Stomach (tissue), 9 donors: Measurements from ENCODE around the gene COL1A1. TPM values are rescaled to one million over a fixed set of nuclear protein-coding genes. Genes with fewer than 3 reads are reported as not detected.

Source experiments
- DNase-seq, 2 donors: peaks; one replicate each; pipeline versions ENCODE4 v3.0.0 to v3.0.0-alpha.2; 2013 to 2019
- H3K27ac ChIP-seq, 5 donors: fragments of 200-600 bp in 4 of 5; sonication (generic) in 4 of 5; one replicate each; pipeline ENCODE4 v1.5.1; 2013 to 2019; ENCODE audit warnings: mild to moderate bottlenecking in 1 of 5, moderate library complexity in 1 of 5
- H3K27me3 ChIP-seq, 3 donors: fragments of 200-600 bp; sonication (generic); one replicate each; pipeline ENCODE4 v1.5.1; 2017 to 2019; ENCODE audit warnings: mixed run types in 1 of 3
- H3K36me3 ChIP-seq, 4 donors: fragments of 200-600 bp; sonication (generic); 1 replicate in 3 of 4; 2 replicates in 1 of 4; pipeline ENCODE4 v1.5.1; 2016 to 2019
- H3K4me1 ChIP-seq, 4 donors: fragments of 200-600 bp; sonication (generic); one replicate each; pipeline ENCODE4 v1.5.1; 2016 to 2019
- H3K4me3 ChIP-seq, 4 donors: fragments of 200-600 bp; sonication (generic) in 3 of 4; one replicate each; pipeline ENCODE4 v1.5.1; 2016 to 2019; ENCODE audit warnings: mild to moderate bottlenecking in 1 of 4
- H3K9me3 ChIP-seq, 4 donors: fragments of 200-600 bp; sonication (generic); one replicate each; pipeline ENCODE4 v1.5.1; 2016 to 2019
- EP300 ChIP-seq: sonication (generic); formaldehyde crosslinking; IDR thresholded peaks from one replicate; pipeline ENCODE4 v1.6.1; 2017; ENCODE audit warnings: antibody characterized with exemption
- POLR2A ChIP-seq, 4 donors: fragments of 450-650 bp; IDR thresholded peaks; one replicate each; pipeline ENCODE4 v1.6.1; 2016; ENCODE audit warnings: antibody characterized with exemption in 4 of 4, control low read depth in 2 of 4, mild to moderate bottlenecking in 1 of 4, moderate library complexity in 1 of 4
- POLR2AphosphoS5 ChIP-seq, 3 donors: sonication (generic); formaldehyde crosslinking; IDR thresholded peaks; one replicate each; pipeline ENCODE4 v1.6.1; 2016; ENCODE audit warnings: antibody characterized with exemption in 3 of 3
- WGBS, 5 donors: extraction: QIAGEN DNeasy Blood & Tissue Kit in 3 of 5; methylation state at CpG; one replicate each; pipeline versions ENCODE4 v1.1.5 to v1.1.7; 2013 to 2018; 5-methylcytosine and 5-hydroxymethylcytosine counted together
- intact Hi-C: fragments of 100-400 bp; cut with DNase I; formaldehyde crosslinking; loops from one replicate; pipeline ENCODE4 v1.15.1; 2023; ENCODE audit warnings: low total_unique reads
- polyA plus RNA-seq, 3 donors: library from polyadenylated mRNA; stranded (reverse); fragments of 200-250 nt; gene quantifications; one replicate each; pipeline ENCODE4 v1.2.3, GENCODE V29; 2013
- total RNA-seq, 5 donors: library from RNA; depleted of rRNA; stranded (reverse); fragments of >200 nt; gene quantifications; one replicate each; pipeline versions ENCODE4 v1.1.0 to v1.2.3, GENCODE V29; 2014 to 2016
- TF ChIP-seq, protein P1 (sequence below), 7 experiments: fragments of 450-650 bp in 4 of 7; fragments of 200-600 bp in 3 of 7; sonication (generic) in 3 of 7; IDR thresholded peaks; one replicate each; pipeline ENCODE4 v1.5.1; 2016 to 2019; ENCODE audit warnings: antibody characterized with exemption in 7 of 7, control low read depth in 2 of 7, mild to moderate bottlenecking in 1 of 7
- donor health status: healthy with polysubstance abuse.
- donor health status: Bipolar disorder and iron deficiency.
- donor health status: healthy.

COL1A1 gene
- total and polyA plus RNA-seq, 8 donors: 17.9 to 1,931 (median 142) TPM

DNA sequence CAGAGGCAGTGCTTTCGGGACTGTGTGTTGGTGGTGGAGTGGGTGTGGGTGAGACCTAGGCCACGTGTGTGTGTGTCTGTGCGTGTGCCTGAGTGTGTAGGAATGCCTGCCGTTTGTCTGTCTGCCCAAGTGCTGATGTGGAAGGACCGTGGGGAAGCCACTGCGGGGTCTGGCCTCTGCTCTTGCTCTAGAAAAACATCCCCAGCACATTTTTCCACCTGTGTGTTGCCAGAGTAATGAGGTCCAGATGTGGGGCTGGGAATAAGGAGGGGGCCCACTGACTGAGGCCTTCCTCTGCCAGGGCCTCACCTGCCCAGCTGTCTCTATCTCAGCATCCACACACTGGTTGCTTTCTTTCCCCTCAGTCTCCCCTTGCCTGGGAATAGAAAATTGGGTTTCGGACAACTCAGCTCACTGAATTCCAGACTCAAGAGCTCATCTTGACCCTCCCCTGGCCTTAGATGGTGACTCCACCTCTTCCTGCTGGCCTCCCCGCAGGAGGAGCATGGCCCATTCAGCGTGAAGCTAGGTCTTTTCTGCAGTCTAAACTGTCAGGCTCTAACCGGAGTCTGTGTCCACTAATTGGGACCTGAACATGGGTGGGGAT is 28.0 kb downstream of the COL1A1 start:
- WGBS, 5 donors: 56 to 75% (median 70%) methylated on average over 5 to 10 of the region's 10 CpGs
- DNase-seq: peak in 1 of 2 donors; percentile 87
- no peaks in the 10 kb centered on the region for H3K9me3 ChIP-seq
- H3K27ac ChIP-seq: peak overlapping the region in 4 of 5 donors; percentile 68 to 82 (median 80)
- H3K4me3 ChIP-seq: no peak overlapping the region
- H3K4me1 ChIP-seq: peaks cover 32 to 68% (median 39%) of the 10 kb centered on the region in 4 donors
- TF ChIP-seq EP300 (no peak), POLR2AphosphoS5 (IDR thresholded peaks at IDR 0.05) (no peak), POLR2A (IDR thresholded peaks at IDR 0.05) (no peak)
- TF ChIP-seq, protein P1, sequence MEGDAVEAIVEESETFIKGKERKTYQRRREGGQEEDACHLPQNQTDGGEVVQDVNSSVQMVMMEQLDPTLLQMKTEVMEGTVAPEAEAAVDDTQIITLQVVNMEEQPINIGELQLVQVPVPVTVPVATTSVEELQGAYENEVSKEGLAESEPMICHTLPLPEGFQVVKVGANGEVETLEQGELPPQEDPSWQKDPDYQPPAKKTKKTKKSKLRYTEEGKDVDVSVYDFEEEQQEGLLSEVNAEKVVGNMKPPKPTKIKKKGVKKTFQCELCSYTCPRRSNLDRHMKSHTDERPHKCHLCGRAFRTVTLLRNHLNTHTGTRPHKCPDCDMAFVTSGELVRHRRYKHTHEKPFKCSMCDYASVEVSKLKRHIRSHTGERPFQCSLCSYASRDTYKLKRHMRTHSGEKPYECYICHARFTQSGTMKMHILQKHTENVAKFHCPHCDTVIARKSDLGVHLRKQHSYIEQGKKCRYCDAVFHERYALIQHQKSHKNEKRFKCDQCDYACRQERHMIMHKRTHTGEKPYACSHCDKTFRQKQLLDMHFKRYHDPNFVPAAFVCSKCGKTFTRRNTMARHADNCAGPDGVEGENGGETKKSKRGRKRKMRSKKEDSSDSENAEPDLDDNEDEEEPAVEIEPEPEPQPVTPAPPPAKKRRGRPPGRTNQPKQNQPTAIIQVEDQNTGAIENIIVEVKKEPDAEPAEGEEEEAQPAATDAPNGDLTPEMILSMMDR (IDR thresholded peaks at IDR 0.05): no peak
- intact Hi-C loops: no loop called here
- no peaks in the 10 kb centered on the region for H3K36me3 ChIP-seq
- no peaks in the 10 kb centered on the region for H3K27me3 ChIP-seq

DNA sequence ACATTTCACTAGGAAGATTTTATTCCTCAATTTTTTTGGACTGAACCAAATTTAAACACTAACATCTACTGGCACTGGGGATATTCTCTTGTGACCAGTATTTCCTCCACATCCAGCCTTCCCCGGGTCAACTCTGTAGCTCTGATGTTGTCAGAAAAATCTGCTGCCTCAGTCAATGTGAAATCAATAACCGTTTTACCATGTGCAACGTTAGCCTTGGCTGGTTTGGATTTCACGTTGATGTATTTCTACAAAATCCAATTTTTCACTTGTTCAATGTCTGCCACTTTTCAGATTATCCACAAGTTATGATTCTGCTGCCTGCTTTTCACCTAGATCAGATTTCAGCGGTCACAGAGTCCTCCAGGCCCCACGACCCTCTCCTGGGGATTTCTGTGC is 28.5 kb downstream of the COL1A1 start:
- H3K4me1 ChIP-seq: peaks cover 27 to 68% (median 36%) of the 10 kb centered on the region in 4 donors
- DNase-seq: no peak
- H3K27ac ChIP-seq: peak overlapping the region in 4 of 5 donors; percentile 68 to 82 (median 80)
- H3K9me3 ChIP-seq: no peaks in the 10 kb centered on the region
- TF ChIP-seq POLR2AphosphoS5 (IDR thresholded peaks at IDR 0.05) (no peak), POLR2A (IDR thresholded peaks at IDR 0.05) (no peak), EP300 (no peak)
- TF ChIP-seq, protein P1 (IDR thresholded peaks at IDR 0.05): no peak
- H3K4me3 ChIP-seq: no peak overlapping the region
- intact Hi-C loops: no loop called here
- 68 to 80% (median 74%) methylated on average over 6 of the region's 6 CpGs for WGBS, 5 donors
- H3K27me3 ChIP-seq: no peaks in the 10 kb centered on the region
- H3K36me3 ChIP-seq: no peaks in the 10 kb centered on the region

DNA sequence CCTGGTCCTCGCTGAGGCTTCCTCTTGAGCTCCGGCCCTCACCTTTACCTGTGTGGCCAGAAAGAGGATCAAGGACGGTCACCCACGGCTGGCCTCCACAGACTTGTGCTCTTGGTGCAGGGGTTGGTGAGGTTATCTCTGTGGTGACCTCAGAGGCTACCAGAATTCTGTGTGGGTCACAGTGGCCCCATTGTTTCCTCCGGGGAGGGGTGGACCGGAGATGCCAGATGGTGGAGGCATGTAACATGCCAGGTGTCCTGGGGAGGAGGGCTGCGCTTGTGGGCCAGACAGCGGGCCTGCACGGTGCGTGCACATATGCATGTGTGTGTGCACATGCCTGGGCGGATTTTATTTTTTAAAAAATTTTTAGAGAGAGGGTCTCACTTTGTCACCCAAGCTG is 29.3 kb downstream of the COL1A1 start:
- intact Hi-C loops: no loop called here
- peaks cover 19 to 68% (median 31%) of the 10 kb centered on the region in 4 donors for H3K4me1 ChIP-seq
- no peaks in the 10 kb centered on the region for H3K36me3 ChIP-seq
- no peaks in the 10 kb centered on the region for H3K27me3 ChIP-seq
- H3K27ac ChIP-seq: peak overlapping the region in 1 of 5 donors; percentile 15
- no peak for DNase-seq
- no peaks in the 10 kb centered on the region for H3K9me3 ChIP-seq
- H3K4me3 ChIP-seq: no peak overlapping the region
- TF ChIP-seq, protein P1 (IDR thresholded peaks at IDR 0.05): no peak
- TF ChIP-seq POLR2A (IDR thresholded peaks at IDR 0.05) (no peak), EP300 (no peak), POLR2AphosphoS5 (IDR thresholded peaks at IDR 0.05) (no peak)
- 79 to 91% (median 84%) methylated on average over 8 to 11 of the region's 11 CpGs for WGBS, 5 donors

DNA sequence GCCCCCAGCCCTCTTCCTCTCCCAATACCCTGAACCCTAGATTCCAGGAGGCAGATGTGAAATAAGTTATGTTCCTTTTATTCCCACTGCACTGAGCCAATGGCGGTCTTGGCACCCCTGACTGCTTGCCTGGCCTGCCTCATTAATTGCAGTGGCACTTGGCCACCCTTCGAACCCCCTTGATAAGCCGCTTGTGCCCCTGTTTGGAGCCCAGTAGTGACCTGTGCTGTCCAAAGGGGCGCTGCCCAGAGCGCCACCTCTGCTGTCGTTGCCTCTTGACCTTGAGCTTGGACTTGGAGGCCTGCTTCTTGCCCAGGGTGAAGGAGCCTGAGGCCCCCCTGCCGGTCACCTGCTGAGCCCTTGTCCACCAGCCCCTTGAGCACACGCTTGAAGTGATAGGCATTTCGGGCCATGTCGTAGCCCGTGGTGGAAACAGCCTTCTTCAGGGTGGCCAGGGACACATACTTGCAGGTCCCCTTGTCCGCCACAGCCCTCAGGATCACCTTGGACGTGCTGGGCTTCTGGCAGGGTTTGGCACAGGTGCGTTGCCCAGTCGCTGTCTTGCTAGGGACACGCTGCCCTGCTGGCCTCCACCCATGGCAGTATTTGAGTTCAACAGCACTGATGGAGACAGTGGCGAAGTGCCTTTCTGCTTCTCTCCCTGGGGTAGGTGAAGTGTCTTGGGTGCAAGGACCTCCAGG is 29.9 kb downstream of the COL1A1 start:
- H3K4me3 ChIP-seq: no peak overlapping the region
- peaks cover 14 to 66% (median 28%) of the 10 kb centered on the region in 4 donors for H3K4me1 ChIP-seq
- no peaks in the 10 kb centered on the region for H3K9me3 ChIP-seq
- peak overlapping the region in 1 of 5 donors; percentile 15 for H3K27ac ChIP-seq
- no peak for DNase-seq
- no peaks in the 10 kb centered on the region for H3K27me3 ChIP-seq
- intact Hi-C loops: no loop called here
- 86 to 92% (median 89%) methylated on average over 17 of the region's 17 CpGs for WGBS, 5 donors
- TF ChIP-seq POLR2AphosphoS5 (IDR thresholded peaks at IDR 0.05) (no peak), EP300 (no peak), POLR2A (IDR thresholded peaks at IDR 0.05) (no peak)
- TF ChIP-seq, protein P1 (IDR thresholded peaks at IDR 0.05): no peak
- H3K36me3 ChIP-seq: no peaks in the 10 kb centered on the region
